Thyroid gland (tissue), 4 donors: Measurements from ENCODE around the gene PNMA8C. TPM values are rescaled to one million over a fixed set of nuclear protein-coding genes. Genes with fewer than 3 reads are reported as not detected.

Source experiments
- DNase-seq, 2 donors: peaks; one replicate each; pipeline ENCODE4 v3.0.0-alpha.2; 2019
- H3K27ac ChIP-seq, 3 donors: fragments of 200-600 bp; sonication (generic); 1 replicate in 2 of 3; 2 replicates in 1 of 3; pipeline ENCODE4 v1.5.1; 2016 to 2019; ENCODE audit warnings: mild to moderate bottlenecking in 1 of 3, moderate library complexity in 1 of 3
- H3K27me3 ChIP-seq: fragments of 200-600 bp; sonication (generic); one replicate; pipeline ENCODE4 v1.5.1; 2019
- H3K36me3 ChIP-seq, 2 donors: fragments of 200-600 bp; sonication (generic); one replicate each; pipeline ENCODE4 v1.5.1; 2016 to 2019
- H3K4me1 ChIP-seq, 2 donors: fragments of 200-600 bp; sonication (generic); one replicate each; pipeline ENCODE4 v1.5.1; 2017 to 2019
- H3K4me3 ChIP-seq, 3 donors: fragments of 200-600 bp; sonication (generic); replicated peaks in 1 of 3; 1 replicate in 2 of 3; 2 replicates in 1 of 3; pipeline ENCODE4 v1.5.1; 2016; ENCODE audit warnings: mild to moderate bottlenecking in 1 of 3
- H3K9me3 ChIP-seq: fragments of 200-600 bp; sonication (generic); one replicate; pipeline ENCODE4 v1.5.1; 2017
- POLR2A ChIP-seq, 2 donors: fragments of 450-650 bp; IDR thresholded peaks; one replicate each; pipeline ENCODE4 v1.6.1; 2017; ENCODE audit warnings: antibody characterized with exemption in 2 of 2, mild to moderate bottlenecking in 2 of 2, moderate library complexity in 1 of 2
- WGBS, 2 donors: methylation state at CpG; one replicate each; pipeline ENCODE4 v1.1.5; 2017; 5-methylcytosine and 5-hydroxymethylcytosine counted together
- intact Hi-C: fragments of 100-400 bp; cut with DNase I; formaldehyde crosslinking; loops from one replicate; pipeline ENCODE4 v1.15.1; 2023
- total RNA-seq, 4 donors: library from RNA; depleted of rRNA; stranded (reverse); fragments of >200 nt; gene quantifications; one replicate each; pipeline ENCODE4 v1.2.3, GENCODE V29; 2016
- TF ChIP-seq, protein P1 (sequence below), 6 experiments: fragments of 200-600 bp in 3 of 6; fragments of 450-650 bp in 3 of 6; sonication (generic) in 3 of 6; IDR thresholded peaks; one replicate each; pipeline ENCODE4 v1.5.1; 2016 to 2019; ENCODE audit warnings: antibody characterized with exemption in 6 of 6, mild to moderate bottlenecking in 2 of 6, inconsistent platforms in 1 of 6, moderate library complexity in 1 of 6

PNMA8C gene
- total RNA-seq, 4 donors from 2014 or later: 0.11 TPM; not detected in 3

DNA sequence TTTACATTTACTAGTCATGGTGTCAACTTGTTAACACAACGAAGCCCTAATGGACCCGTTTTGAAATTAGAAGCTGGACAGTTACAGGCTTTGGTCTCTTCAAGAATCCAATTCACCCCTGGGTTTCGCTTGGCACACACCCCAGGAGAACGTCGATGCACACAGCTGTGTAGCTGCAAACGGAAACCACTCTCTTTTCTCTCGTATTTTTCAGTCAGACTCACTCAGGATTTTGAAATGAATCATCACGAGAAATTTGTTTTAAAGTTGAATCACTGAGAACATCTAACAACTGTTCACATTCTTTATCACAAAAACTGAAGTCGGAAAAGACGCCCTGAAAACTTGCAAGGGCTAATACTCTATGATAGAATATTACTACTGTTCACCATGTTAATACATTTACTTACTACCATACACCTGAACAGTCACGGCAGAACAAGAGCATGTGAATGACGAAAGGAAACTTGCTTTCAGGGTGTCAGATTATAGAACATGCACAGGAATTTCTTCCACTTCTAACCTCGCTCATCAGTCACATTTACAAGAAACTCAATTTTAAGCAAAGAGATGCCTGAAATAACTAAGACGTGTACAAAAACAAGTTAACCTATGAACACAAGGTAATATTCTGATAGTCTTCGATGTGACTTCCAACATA, 37.9 kb upstream of the PNMA8C start:
- Histone ChIP-seq H3K27me3 (no peaks in the 10 kb centered on the region), H3K9me3 (no peaks in the 10 kb centered on the region), H3K27ac (no peak overlapping the region), H3K36me3 (no peaks in the 10 kb centered on the region), H3K4me1 (peaks cover 8 to 15% of the 10 kb centered on the region in 2 donors), H3K4me3 (no peak overlapping the region)
- no peak for DNase-seq
- 76 to 85% methylated on average over 15 of the region's 15 CpGs for WGBS, 2 donors
- intact Hi-C loops: no loop called here
- TF ChIP-seq, protein P1, sequence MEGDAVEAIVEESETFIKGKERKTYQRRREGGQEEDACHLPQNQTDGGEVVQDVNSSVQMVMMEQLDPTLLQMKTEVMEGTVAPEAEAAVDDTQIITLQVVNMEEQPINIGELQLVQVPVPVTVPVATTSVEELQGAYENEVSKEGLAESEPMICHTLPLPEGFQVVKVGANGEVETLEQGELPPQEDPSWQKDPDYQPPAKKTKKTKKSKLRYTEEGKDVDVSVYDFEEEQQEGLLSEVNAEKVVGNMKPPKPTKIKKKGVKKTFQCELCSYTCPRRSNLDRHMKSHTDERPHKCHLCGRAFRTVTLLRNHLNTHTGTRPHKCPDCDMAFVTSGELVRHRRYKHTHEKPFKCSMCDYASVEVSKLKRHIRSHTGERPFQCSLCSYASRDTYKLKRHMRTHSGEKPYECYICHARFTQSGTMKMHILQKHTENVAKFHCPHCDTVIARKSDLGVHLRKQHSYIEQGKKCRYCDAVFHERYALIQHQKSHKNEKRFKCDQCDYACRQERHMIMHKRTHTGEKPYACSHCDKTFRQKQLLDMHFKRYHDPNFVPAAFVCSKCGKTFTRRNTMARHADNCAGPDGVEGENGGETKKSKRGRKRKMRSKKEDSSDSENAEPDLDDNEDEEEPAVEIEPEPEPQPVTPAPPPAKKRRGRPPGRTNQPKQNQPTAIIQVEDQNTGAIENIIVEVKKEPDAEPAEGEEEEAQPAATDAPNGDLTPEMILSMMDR (IDR thresholded peaks at IDR 0.05): no peak
- no peak for TF ChIP-seq POLR2A (IDR thresholded peaks at IDR 0.05)

DNA sequence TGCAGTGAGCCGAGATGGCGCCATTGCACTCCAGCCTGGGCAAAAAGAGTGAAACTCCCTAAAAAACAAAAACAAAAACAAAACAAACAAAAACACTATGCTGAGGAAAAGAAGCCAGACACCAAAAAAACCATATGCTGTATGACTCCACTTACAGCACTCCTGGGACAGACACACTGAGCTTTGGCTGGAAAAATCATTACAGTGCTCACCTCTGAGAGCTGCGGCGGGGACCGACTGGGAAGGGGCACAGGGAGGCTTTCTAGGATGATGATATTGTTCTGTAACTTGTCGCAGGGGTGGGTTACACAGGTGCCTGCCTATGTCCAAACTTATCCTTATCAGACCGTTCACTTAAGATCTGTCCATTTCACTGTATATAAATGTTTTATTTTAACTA, 34.8 kb upstream of the PNMA8C start:
- Histone ChIP-seq H3K4me3 (no peak overlapping the region), H3K9me3 (no peaks in the 10 kb centered on the region), H3K4me1 (peaks cover 0 to 5% of the 10 kb centered on the region in 2 donors), H3K36me3 (no peaks in the 10 kb centered on the region), H3K27ac (no peak overlapping the region), H3K27me3 (no peaks in the 10 kb centered on the region)
- DNase-seq: no peak
- 80 to 93% methylated on average over 7 of the region's 7 CpGs for WGBS, 2 donors
- TF ChIP-seq, protein P1 (IDR thresholded peaks at IDR 0.05): no peak
- no peak for TF ChIP-seq POLR2A (IDR thresholded peaks at IDR 0.05)
- intact Hi-C loops: no loop called here

DNA sequence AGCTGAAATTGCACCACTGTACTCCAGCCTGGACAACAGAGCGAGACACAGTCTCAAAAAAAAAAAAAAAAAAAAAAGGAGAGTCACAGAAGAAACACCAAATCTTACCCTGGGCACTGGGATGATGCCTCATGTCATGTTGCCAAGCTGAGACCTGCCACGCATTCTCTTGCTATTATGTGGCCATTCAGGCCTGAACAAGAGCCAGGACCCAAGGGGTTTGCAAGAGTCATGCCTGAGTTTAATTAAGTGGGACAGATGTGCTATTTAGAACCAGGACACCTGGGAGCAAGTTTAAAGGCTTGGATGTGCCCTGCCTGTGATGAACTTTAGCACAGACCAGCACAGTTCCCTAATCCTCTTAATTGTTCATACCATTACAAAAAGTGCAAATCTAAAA, 32.8 kb upstream of the PNMA8C start:
- H3K9me3 ChIP-seq: no peaks in the 10 kb centered on the region
- no peaks in the 10 kb centered on the region for H3K36me3 ChIP-seq
- H3K4me1 ChIP-seq: peaks cover 0 to 5% of the 10 kb centered on the region in 2 donors
- TF ChIP-seq POLR2A (IDR thresholded peaks at IDR 0.05): no peak
- TF ChIP-seq, protein P1 (IDR thresholded peaks at IDR 0.05): no peak
- intact Hi-C loops: no loop called here
- H3K4me3 ChIP-seq: no peak overlapping the region
- peak; percentile 82 to 86 for DNase-seq
- 33 to 48% methylated on average over 2 of the region's 2 CpGs for WGBS, 2 donors
- H3K27ac ChIP-seq: no peak overlapping the region
- H3K27me3 ChIP-seq: no peaks in the 10 kb centered on the region

DNA sequence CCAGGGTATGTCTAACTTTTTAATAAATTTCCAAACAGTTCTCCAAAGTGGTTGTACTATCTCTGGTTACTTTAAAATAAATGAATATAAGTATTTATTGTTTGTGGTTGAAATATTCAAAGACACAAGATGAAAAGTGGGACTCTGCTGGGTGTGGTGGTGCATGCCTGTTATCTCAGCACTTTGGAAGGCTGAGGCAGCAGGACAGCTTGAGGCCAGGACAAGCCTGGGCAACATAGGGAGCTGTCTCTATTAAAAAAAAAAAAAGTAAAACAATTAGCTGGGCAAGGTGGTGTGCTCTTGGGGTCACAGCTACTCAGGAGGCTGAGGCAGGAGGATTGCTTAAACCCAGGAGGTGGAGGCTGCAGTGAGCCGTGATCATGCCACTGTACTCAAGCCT, 32.2 kb upstream of the PNMA8C start:
- DNase-seq: no peak
- WGBS, 2 donors: 88 to 100% methylated on average over 1 of the region's 1 CpG
- Histone ChIP-seq H3K36me3 (no peaks in the 10 kb centered on the region), H3K27ac (no peak overlapping the region), H3K4me3 (no peak overlapping the region), H3K4me1 (peaks cover 0 to 5% of the 10 kb centered on the region in 2 donors), H3K9me3 (no peaks in the 10 kb centered on the region), H3K27me3 (no peaks in the 10 kb centered on the region)
- intact Hi-C loops: no loop called here
- TF ChIP-seq, protein P1 (IDR thresholded peaks at IDR 0.05): no peak
- no peak for TF ChIP-seq POLR2A (IDR thresholded peaks at IDR 0.05)

DNA sequence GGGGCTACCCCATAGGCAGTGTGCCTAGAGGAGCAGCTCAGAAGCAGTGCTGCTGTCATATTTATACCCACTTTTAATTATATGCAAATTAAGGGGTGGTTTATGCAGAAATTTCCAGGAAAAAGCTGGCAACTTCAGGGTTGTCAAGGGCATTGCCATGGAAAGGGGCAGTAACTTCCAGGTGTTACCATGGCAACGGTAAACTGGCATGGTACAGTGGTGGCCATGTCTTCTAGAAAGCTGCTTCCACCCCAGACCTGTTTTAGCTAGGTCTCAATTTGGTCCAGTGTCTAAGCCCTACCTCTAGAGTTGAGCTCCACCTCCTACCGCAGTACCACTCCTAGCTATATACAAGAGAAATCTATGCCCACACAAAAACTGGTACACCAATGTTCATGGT, 31.3 kb upstream of the PNMA8C start:
- H3K4me1 ChIP-seq: peaks cover 0 to 5% of the 10 kb centered on the region in 2 donors
- TF ChIP-seq POLR2A (IDR thresholded peaks at IDR 0.05): no peak
- 98 to 100% methylated on average over 2 of the region's 2 CpGs for WGBS, 2 donors

More for the DNA sequence above, 31.3 kb upstream of the PNMA8C start:
- Histone ChIP-seq H3K9me3 (no peaks in the 10 kb centered on the region), H3K36me3 (no peaks in the 10 kb centered on the region), H3K4me3 (no peak overlapping the region), H3K27ac (no peak overlapping the region), H3K27me3 (no peaks in the 10 kb centered on the region)
- DNase-seq: no peak
- intact Hi-C loops: no loop called here
